ENCODE data around the gene C17orf75.

The C17orf75 gene

GRCh38 chr17:32298721-32299579 lies 43.0 kb downstream of the C17orf75 start:
- TF ChIP-seq, protein P1, sequence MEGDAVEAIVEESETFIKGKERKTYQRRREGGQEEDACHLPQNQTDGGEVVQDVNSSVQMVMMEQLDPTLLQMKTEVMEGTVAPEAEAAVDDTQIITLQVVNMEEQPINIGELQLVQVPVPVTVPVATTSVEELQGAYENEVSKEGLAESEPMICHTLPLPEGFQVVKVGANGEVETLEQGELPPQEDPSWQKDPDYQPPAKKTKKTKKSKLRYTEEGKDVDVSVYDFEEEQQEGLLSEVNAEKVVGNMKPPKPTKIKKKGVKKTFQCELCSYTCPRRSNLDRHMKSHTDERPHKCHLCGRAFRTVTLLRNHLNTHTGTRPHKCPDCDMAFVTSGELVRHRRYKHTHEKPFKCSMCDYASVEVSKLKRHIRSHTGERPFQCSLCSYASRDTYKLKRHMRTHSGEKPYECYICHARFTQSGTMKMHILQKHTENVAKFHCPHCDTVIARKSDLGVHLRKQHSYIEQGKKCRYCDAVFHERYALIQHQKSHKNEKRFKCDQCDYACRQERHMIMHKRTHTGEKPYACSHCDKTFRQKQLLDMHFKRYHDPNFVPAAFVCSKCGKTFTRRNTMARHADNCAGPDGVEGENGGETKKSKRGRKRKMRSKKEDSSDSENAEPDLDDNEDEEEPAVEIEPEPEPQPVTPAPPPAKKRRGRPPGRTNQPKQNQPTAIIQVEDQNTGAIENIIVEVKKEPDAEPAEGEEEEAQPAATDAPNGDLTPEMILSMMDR (IDR thresholded peaks at IDR 0.05) = no peak
- H3K9me3 Mint-ChIP-seq = no peaks in the 10 kb centered on the region
- DNase-seq = peak; percentile 37
- peak overlapping the region; percentile 36 for H3K4me3 Mint-ChIP-seq
- H3K27me3 Mint-ChIP-seq (ENCODE audit: low read depth, poor library complexity) = peaks cover 14% of the 10 kb centered on the region
- no peaks in the 10 kb centered on the region for H3K36me3 Mint-ChIP-seq (ENCODE audit: low read depth)
- H3K27ac Mint-ChIP-seq = no peak overlapping the region
- peaks cover 52% of the 10 kb centered on the region for H3K4me1 Mint-ChIP-seq

DNA sequence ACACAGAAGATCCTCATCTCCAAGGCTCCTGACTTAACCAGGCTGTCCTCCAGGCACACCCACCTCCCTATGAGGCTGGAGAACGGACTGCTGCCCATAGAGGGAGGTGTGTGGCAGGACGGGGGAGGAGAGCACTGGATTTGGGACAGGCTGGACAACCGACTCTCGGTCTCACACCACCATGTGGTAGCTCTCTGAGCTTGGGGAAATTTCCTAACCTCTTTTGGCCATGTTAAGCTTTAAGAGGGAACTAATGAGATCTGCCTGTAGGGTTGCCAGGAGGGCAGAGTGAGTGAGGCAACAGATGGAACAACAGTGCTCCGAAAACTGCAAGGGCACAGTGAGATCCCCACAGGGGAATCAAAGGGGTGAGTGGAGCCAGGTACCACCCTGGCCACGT lies 43.7 kb downstream of the C17orf75 start:
- H3K4me3 Mint-ChIP-seq = no peak overlapping the region

GRCh38 chr17:32297860-32298259 lies 44.1 kb downstream of the C17orf75 start:
- peaks cover 41% of the 10 kb centered on the region for H3K4me1 Mint-ChIP-seq
- H3K4me3 Mint-ChIP-seq = no peak overlapping the region
- DNase-seq = no peak
- no peaks in the 10 kb centered on the region for H3K36me3 Mint-ChIP-seq (ENCODE audit: low read depth)
- H3K9me3 Mint-ChIP-seq = no peaks in the 10 kb centered on the region
- peaks cover 18% of the 10 kb centered on the region for H3K27me3 Mint-ChIP-seq (ENCODE audit: low read depth, poor library complexity)
- TF ChIP-seq, protein P1 (IDR thresholded peaks at IDR 0.05) = no peak
- H3K27ac Mint-ChIP-seq = no peak overlapping the region

More for the DNA sequence above, 43.7 kb downstream of the C17orf75 start:
- no peaks in the 10 kb centered on the region for H3K9me3 Mint-ChIP-seq
- no peaks in the 10 kb centered on the region for H3K36me3 Mint-ChIP-seq (ENCODE audit: low read depth)
- peaks cover 14% of the 10 kb centered on the region for H3K27me3 Mint-ChIP-seq (ENCODE audit: low read depth, poor library complexity)
- no peak for DNase-seq
- no peak overlapping the region for H3K27ac Mint-ChIP-seq
- peaks cover 46% of the 10 kb centered on the region for H3K4me1 Mint-ChIP-seq
- TF ChIP-seq, protein P1 (IDR thresholded peaks at IDR 0.05) = no peak

GRCh38 chr17:32297424-32297823 lies 44.5 kb downstream of the C17orf75 start:
- Mint-ChIP-seq H3K9me3 (no peaks in the 10 kb centered on the region), H3K36me3 (ENCODE audit: low read depth) (no peaks in the 10 kb centered on the region), H3K27me3 (ENCODE audit: low read depth, poor library complexity) (peaks cover 22% of the 10 kb centered on the region), H3K27ac (no peak overlapping the region), H3K4me1 (peaks cover 38% of the 10 kb centered on the region), H3K4me3 (no peak overlapping the region)
- DNase-seq = no peak
- TF ChIP-seq, protein P1 (IDR thresholded peaks at IDR 0.05) = no peak

GRCh38 chr17:32292094-32292493 lies 49.9 kb downstream of the C17orf75 start:
- no peak overlapping the region for H3K4me3 Mint-ChIP-seq
- H3K27ac Mint-ChIP-seq = no peak overlapping the region
- no peak for DNase-seq
- TF ChIP-seq, protein P1 (IDR thresholded peaks at IDR 0.05) = no peak
- H3K4me1 Mint-ChIP-seq = peaks cover 20% of the 10 kb centered on the region
- H3K9me3 Mint-ChIP-seq = no peaks in the 10 kb centered on the region
- peaks cover 53% of the 10 kb centered on the region for H3K27me3 Mint-ChIP-seq (ENCODE audit: low read depth, poor library complexity)
- H3K36me3 Mint-ChIP-seq (ENCODE audit: low read depth) = no peaks in the 10 kb centered on the region

Data from nephron progenitor cell (in vitro differentiated cells).